Type B pancreatic cell (in vitro differentiated cells): ENCODE results near the gene LHPP. TPM values are rescaled to one million over a fixed set of nuclear protein-coding genes. Genes with fewer than 3 reads are reported as not detected.
A peak's percentile ranks its signal among the peaks of the same experiment; 100 is the strongest.

Experiments
- DNase-seq: peaks from one replicate; pipeline ENCODE4 v3.0.0; 2021; ENCODE audit warnings: mixed read lengths; ENCODE audit not compliant: unreplicated experiment; ENCODE audit errors: extremely low spot score
- H3K27ac Mint-ChIP-seq: 2 replicates; pipeline ENCODE4 v1.8.0; 2021; ENCODE audit warnings: mild to moderate bottlenecking, mixed read lengths
- H3K27me3 Mint-ChIP-seq: 2 replicates; pipeline ENCODE4 v1.8.0; 2021; ENCODE audit warnings: mixed read lengths
- H3K36me3 Mint-ChIP-seq: 2 replicates; pipeline ENCODE4 v1.8.0; 2021; ENCODE audit warnings: mixed read lengths
- H3K4me1 Mint-ChIP-seq: one replicate; pipeline ENCODE4 v1.8.0; 2021; ENCODE audit warnings: mixed read lengths; ENCODE audit not compliant: unreplicated experiment
- H3K4me3 Mint-ChIP-seq: 2 replicates; pipeline ENCODE4 v1.8.0; 2021; ENCODE audit warnings: mild to moderate bottlenecking, mixed read lengths
- H3K9me3 Mint-ChIP-seq: 2 replicates; pipeline ENCODE4 v1.8.0; 2021; ENCODE audit warnings: mixed read lengths
- CTCF ChIP-seq: fragments of 200-600 bp; sonication (generic); conservative IDR thresholded peaks from 2 replicates; pipeline ENCODE4 v1.5.0; 2021; ENCODE audit warnings: antibody characterized with exemption, mild to moderate bottlenecking
- total RNA-seq: library from RNA; stranded (reverse); gene quantifications from 2 replicates; pipeline ENCODE4 v1.2.1, GENCODE V29; 2021; ENCODE audit warnings: low replicate concordance

Gene LHPP
- total RNA-seq, 1 donor from 2014 or later, result 12.7 TPM

DNA sequence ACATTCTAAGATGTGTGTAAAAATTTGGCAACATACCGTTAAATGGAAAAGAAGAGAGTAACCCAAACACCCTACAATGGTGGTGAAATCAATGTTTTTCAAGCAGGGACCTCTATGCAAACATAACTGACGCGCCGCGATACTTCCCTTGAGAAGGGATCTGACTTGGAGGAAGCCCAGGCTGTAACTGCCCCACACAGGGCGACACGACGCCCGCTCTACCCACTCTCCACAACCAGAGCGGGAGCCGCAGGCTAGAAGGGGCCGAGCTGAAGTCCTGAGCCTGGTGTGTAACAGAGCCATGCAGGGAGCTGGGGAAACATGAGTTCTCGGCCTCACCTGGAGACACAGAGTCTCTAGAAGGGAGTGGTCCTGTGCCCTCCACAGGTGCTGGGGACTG is 162.4 kb downstream of the LHPP start:
- H3K27ac Mint-ChIP-seq, result no peak overlapping the region

DNA sequence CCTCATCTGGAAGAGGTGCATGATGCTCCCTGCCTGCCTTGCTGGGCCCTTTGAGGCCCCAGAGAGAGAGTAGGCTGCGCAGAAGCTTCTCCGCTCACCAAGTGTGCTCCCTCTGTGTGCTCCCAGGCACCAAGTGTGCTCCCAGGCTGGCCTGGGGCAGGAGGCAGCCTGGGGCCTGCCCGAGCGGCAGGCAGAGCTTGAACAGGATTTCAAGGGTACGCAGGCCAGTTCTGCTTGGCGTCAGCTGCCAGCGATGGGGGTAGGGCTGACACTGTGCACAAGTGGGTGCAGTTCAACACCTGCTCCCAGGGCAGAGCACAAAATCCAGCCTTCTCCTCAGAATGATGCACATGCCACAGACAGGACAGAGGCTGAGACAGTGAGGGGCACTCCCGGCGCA is 162.8 kb downstream of the LHPP start:
- H3K36me3 Mint-ChIP-seq, result no peaks in the 10 kb centered on the region
- H3K4me1 Mint-ChIP-seq, result peaks cover 21% of the 10 kb centered on the region
- no peak for TF ChIP-seq CTCF
- no peak overlapping the region for H3K4me3 Mint-ChIP-seq
- no peaks in the 10 kb centered on the region for H3K27me3 Mint-ChIP-seq
- no peak for DNase-seq
- H3K9me3 Mint-ChIP-seq, result no peaks in the 10 kb centered on the region
- no peak overlapping the region for H3K27ac Mint-ChIP-seq

More for the DNA sequence above, 162.4 kb downstream of the LHPP start:
- peaks cover 16% of the 10 kb centered on the region for H3K4me1 Mint-ChIP-seq
- no peaks in the 10 kb centered on the region for H3K36me3 Mint-ChIP-seq
- DNase-seq, result no peak
- H3K27me3 Mint-ChIP-seq, result no peaks in the 10 kb centered on the region
- no peak for TF ChIP-seq CTCF
- no peaks in the 10 kb centered on the region for H3K9me3 Mint-ChIP-seq
- H3K4me3 Mint-ChIP-seq, result no peak overlapping the region

DNA sequence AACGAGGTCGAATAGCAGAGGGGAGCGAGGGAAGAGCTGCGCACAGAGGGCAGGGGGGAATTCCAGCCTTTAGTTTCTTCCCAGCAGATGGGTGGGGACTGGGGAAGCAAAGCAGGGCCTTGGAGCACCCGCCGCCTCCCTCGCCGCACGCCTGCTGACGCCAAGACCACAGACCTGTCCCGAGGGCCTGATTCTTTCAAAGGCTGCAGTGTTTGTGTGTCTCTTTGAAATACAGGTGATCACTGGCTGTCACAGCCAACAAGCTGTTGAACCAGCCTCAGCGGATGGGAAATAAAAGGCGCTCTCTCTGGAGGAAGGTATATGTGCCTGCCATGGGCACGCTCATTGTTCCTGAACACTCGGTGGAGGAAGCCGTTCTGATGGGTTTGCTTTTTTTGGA is 163.3 kb downstream of the LHPP start:
- peak overlapping the region; percentile 67 for H3K27ac Mint-ChIP-seq
- no peak for DNase-seq

DNA sequence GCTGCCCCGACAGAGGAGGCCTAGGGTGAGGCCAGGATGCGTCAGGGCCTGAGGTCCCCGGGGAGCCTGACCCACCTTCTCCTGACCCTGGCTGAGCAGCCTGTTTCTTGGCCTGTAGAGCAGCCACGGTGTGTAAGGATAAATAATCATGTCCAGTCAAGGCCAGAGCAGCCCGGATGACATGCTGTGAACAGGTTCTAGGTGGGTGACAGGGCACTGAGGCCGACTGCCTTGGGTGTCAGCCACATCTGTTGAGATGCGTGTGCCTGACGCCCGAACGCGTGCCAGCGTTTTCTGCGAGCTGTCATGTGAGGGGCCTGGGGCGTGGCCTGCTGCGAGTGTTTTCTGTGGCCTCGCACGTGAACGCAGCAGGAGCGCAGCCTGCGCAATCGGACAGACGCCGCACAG is 164.2 kb downstream of the LHPP start:
- H3K9me3 Mint-ChIP-seq, result no peaks in the 10 kb centered on the region
- peaks cover 22% of the 10 kb centered on the region for H3K4me1 Mint-ChIP-seq
- H3K27ac Mint-ChIP-seq, result no peak overlapping the region
- no peaks in the 10 kb centered on the region for H3K27me3 Mint-ChIP-seq
- no peak for DNase-seq
- H3K4me3 Mint-ChIP-seq, result no peak overlapping the region
- TF ChIP-seq CTCF, result no peak
- no peaks in the 10 kb centered on the region for H3K36me3 Mint-ChIP-seq

More for the DNA sequence above, 163.3 kb downstream of the LHPP start:
- no peaks in the 10 kb centered on the region for H3K27me3 Mint-ChIP-seq
- H3K36me3 Mint-ChIP-seq, result no peaks in the 10 kb centered on the region
- H3K4me3 Mint-ChIP-seq, result no peak overlapping the region
- TF ChIP-seq CTCF, result no peak
- H3K4me1 Mint-ChIP-seq, result peaks cover 22% of the 10 kb centered on the region
- H3K9me3 Mint-ChIP-seq, result no peaks in the 10 kb centered on the region

DNA sequence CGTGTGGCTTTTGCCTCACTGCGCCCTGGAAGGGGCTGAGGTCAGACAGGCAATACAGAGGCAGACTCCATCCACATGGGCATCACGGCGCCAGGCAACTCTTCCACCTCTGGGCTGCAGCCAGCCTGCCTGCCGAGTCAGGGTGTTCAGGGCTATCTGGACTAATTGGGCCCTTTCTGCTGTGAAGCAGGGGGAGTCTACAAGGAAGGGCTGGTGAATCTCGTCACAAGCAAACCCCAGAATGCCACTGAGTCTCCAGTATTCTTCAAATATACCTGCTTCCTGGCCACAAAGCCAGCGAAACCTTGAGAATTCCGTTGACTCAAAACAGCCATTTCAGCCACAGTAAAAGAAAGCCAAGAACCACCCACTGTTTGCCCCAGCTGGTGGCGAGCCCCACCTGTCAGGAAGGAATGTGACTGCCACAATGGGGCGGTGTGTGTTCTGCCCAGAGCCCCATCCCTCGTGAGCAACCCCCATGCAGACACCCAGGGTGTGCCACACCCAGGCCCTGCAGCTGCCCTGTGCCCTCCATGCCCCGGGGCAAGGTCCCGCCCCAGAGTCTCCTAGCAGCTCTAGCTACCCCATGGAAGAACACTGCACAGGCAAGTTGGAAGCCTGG is 165.2 kb downstream of the LHPP start:
- H3K36me3 Mint-ChIP-seq, result no peaks in the 10 kb centered on the region
- peak overlapping the region; percentile 56 for H3K27ac Mint-ChIP-seq
- H3K9me3 Mint-ChIP-seq, result no peaks in the 10 kb centered on the region
- no peak for DNase-seq
- peaks cover 22% of the 10 kb centered on the region for H3K4me1 Mint-ChIP-seq
- H3K4me3 Mint-ChIP-seq, result no peak overlapping the region
- no peak for TF ChIP-seq CTCF
- no peaks in the 10 kb centered on the region for H3K27me3 Mint-ChIP-seq
